ENCODE data around the gene INHBE.
A peak's percentile ranks its signal among the peaks of the same experiment; 100 is the strongest.

INHBE gene

GRCh38 chr12:57460468-57460784 is 5.3 kb downstream of the INHBE start:
- H3K27me3 ChIP-seq (ENCODE audit: insufficient read depth, low read length, poor library complexity): peaks cover 7% of the 10 kb centered on the region
- no peak for ATAC-seq (ENCODE audit: insufficient read depth, low read depth)
- peak overlapping the region; percentile 56; the same call in 1 of the 2 replicates for H3K9ac ChIP-seq (ENCODE audit: low read depth, low read length)
- no peaks in the 10 kb centered on the region for H3K9me3 ChIP-seq (ENCODE audit: insufficient read depth, low read length, severe bottlenecking)
- no peak for TF ChIP-seq EZH2 (IDR thresholded peaks at IDR 0.05; ENCODE audit: borderline replicate concordance, low read depth, low read length, severe bottlenecking)
- no peak for TF ChIP-seq CTCF (IDR thresholded peaks at IDR 0.05; ENCODE audit: borderline replicate concordance, extremely low read depth, low read length, poor library complexity, severe bottlenecking)
- H3K79me2 ChIP-seq (ENCODE audit: insufficient read depth, low read length): no peaks in the 10 kb centered on the region
- no peaks in the 10 kb centered on the region for H4K20me1 ChIP-seq (ENCODE audit: insufficient read depth, low read length)
- peaks cover 47% of the 10 kb centered on the region for H3K4me1 ChIP-seq (ENCODE audit: insufficient read depth, low read length)
- H3K27ac ChIP-seq (ENCODE audit: low read length): no peak overlapping the region
- H3K4me2 ChIP-seq (ENCODE audit: insufficient read depth, low read length): peak overlapping the region; percentile 96
- DNase-seq: peak; percentile 28
- H2AFZ ChIP-seq (ENCODE audit: low read depth, low read length): no peak overlapping the region
- no peaks in the 10 kb centered on the region for H3K36me3 ChIP-seq (ENCODE audit: insufficient read depth, low read length)
- peak overlapping the region; percentile 30 to 70; a peak in 3 of 4 replicates for H3K4me3 ChIP-seq (ENCODE audit: low read depth in 1 of 2, low read length in 2 of 2)

- Histone ChIP-seq H3K4me1 (ENCODE audit: insufficient read depth, low read length) (peaks cover 46% of the 10 kb centered on the region), H3K27me3 (ENCODE audit: insufficient read depth, low read length, poor library complexity) (peaks cover 7% of the 10 kb centered on the region), H3K36me3 (ENCODE audit: insufficient read depth, low read length) (no peaks in the 10 kb centered on the region), H3K9me3 (ENCODE audit: insufficient read depth, low read length, severe bottlenecking) (no peaks in the 10 kb centered on the region), H3K4me2 (ENCODE audit: insufficient read depth, low read length) (peak overlapping the region; percentile 96), H3K27ac (ENCODE audit: low read length) (no peak overlapping the region), H3K4me3 (ENCODE audit: low read depth in 1 of 2, low read length in 2 of 2) (peak overlapping the region; percentile 56 to 70; a peak in 3 of 4 replicates), H2AFZ (ENCODE audit: low read depth, low read length) (no peak overlapping the region), H3K79me2 (ENCODE audit: insufficient read depth, low read length) (no peaks in the 10 kb centered on the region), H4K20me1 (ENCODE audit: insufficient read depth, low read length) (no peaks in the 10 kb centered on the region), H3K9ac (ENCODE audit: low read depth, low read length) (peak overlapping the region; percentile 56)
- ATAC-seq (ENCODE audit: insufficient read depth, low read depth) (no peak), DNase-seq (no peak)
- TF ChIP-seq CTCF (IDR thresholded peaks at IDR 0.05; ENCODE audit: borderline replicate concordance, extremely low read depth, low read length, poor library complexity, severe bottlenecking): no peak
- TF ChIP-seq EZH2 (IDR thresholded peaks at IDR 0.05; ENCODE audit: borderline replicate concordance, low read depth, low read length, severe bottlenecking): no peak
These were observed 5.8 kb downstream of the INHBE start for GRCh38 chr12:57460841-57461275.

- Histone ChIP-seq H3K79me2 (ENCODE audit: insufficient read depth, low read length) (no peaks in the 10 kb centered on the region), H4K20me1 (ENCODE audit: insufficient read depth, low read length) (no peaks in the 10 kb centered on the region), H3K9me3 (ENCODE audit: insufficient read depth, low read length, severe bottlenecking) (no peaks in the 10 kb centered on the region), H3K4me2 (ENCODE audit: insufficient read depth, low read length) (peak overlapping the region; percentile 96), H3K27me3 (ENCODE audit: insufficient read depth, low read length, poor library complexity) (peaks cover 7% of the 10 kb centered on the region), H2AFZ (ENCODE audit: low read depth, low read length) (peak overlapping the region; percentile 88), H3K4me1 (ENCODE audit: insufficient read depth, low read length) (peaks cover 44% of the 10 kb centered on the region), H3K27ac (ENCODE audit: low read length) (peak overlapping the region; percentile 65; the same call in 1 of the 2 replicates), H3K9ac (ENCODE audit: low read depth, low read length) (peak overlapping the region; percentile 56), H3K36me3 (ENCODE audit: insufficient read depth, low read length) (no peaks in the 10 kb centered on the region), H3K4me3 (ENCODE audit: low read depth in 1 of 2, low read length in 2 of 2) (peak overlapping the region; percentile 56 to 70)
- ATAC-seq (ENCODE audit: insufficient read depth, low read depth) (peak; percentile 39), DNase-seq (peak; percentile 81)
- TF ChIP-seq CTCF (IDR thresholded peaks at IDR 0.05; ENCODE audit: borderline replicate concordance, extremely low read depth, low read length, poor library complexity, severe bottlenecking) (no peak), EZH2 (IDR thresholded peaks at IDR 0.05; ENCODE audit: borderline replicate concordance, low read depth, low read length, severe bottlenecking) (no peak)
These were observed 6.3 kb downstream of the INHBE start for GRCh38 chr12:57461276-57461916.
